NCI-H1092 (cell line): Measurements from ENCODE around the gene CHKA.
"Not testable (repeated sequence)": the region's sequence is repeated elsewhere in the genome, so short reads cannot be mapped to it uniquely, and the experiment has no call there.

Source experiments
- DNase-seq: peaks from one replicate; lab custom pipeline; 2025; lab: John Stamatoyannopoulos, UW

CHKA gene

GRCh38 chr11:68116126-68116525, 5.1 kb downstream of the CHKA start:
- DNase-seq: no peak

GRCh38 chr11:68115285-68115684, 5.9 kb downstream of the CHKA start:
- DNase-seq: no peak

- no peak for DNase-seq
Observed at GRCh38 chr11:68113986-68114385, 7.2 kb downstream of the CHKA start.

GRCh38 chr11:68107689-68108088, 13.5 kb downstream of the CHKA start:
- no peak for DNase-seq

GRCh38 chr11:68106165-68106940, 14.8 kb downstream of the CHKA start:
- DNase-seq: no peak

- peak; percentile 74 for DNase-seq
Observed at GRCh38 chr11:68099474-68100405, 21.4 kb downstream of the CHKA start.

GRCh38 chr11:68099057-68099456, 22.1 kb downstream of the CHKA start:
- no peak for DNase-seq

- DNase-seq: no peak
Observed at GRCh38 chr11:68096962-68097361, 24.2 kb downstream of the CHKA start.

- no peak for DNase-seq
Observed at GRCh38 chr11:68093565-68093964, 27.6 kb downstream of the CHKA start.

- not testable (repeated sequence) for DNase-seq
Observed at GRCh38 chr11:68092946-68093345, 28.2 kb downstream of the CHKA start.

GRCh38 chr11:68092411-68092810, 28.8 kb downstream of the CHKA start:
- no peak for DNase-seq

- DNase-seq: no peak
Observed at GRCh38 chr11:68090706-68091105, 30.5 kb downstream of the CHKA start.

- no peak for DNase-seq
Observed at GRCh38 chr11:68090287-68090686, 30.9 kb downstream of the CHKA start.

- DNase-seq: no peak
Observed at GRCh38 chr11:68089679-68090078, 31.5 kb downstream of the CHKA start.

GRCh38 chr11:68083517-68083916, 37.7 kb downstream of the CHKA start:
- no peak for DNase-seq

GRCh38 chr11:68082481-68082880, 38.7 kb downstream of the CHKA start:
- DNase-seq: no peak

GRCh38 chr11:68081691-68082090, 39.5 kb downstream of the CHKA start:
- no peak for DNase-seq

GRCh38 chr11:68080860-68081259, 40.3 kb downstream of the CHKA start:
- no peak for DNase-seq

GRCh38 chr11:68077617-68078582, 43.3 kb downstream of the CHKA start:
- no peak for DNase-seq

- no peak for DNase-seq
Observed at GRCh38 chr11:68076371-68077042, 44.7 kb downstream of the CHKA start.
